OCI-LY3 (cell line): Measurements from ENCODE around the gene TBC1D2B.

Source experiments
- H2AFZ ChIP-seq: fragments of 200-600, 300-600 bp; shearing (Covaris generic); 2 replicates; pipeline ENCODE4 v1.6.0; 2014; ENCODE audit warnings: antibody characterized with exemption, low read depth, low read length
- H3K27ac ChIP-seq: fragments of 200-600, 300-600 bp; sonication (generic); 2 replicates; pipeline ENCODE4 v1.5.1; 2014; ENCODE audit warnings: mild to moderate bottlenecking, low read length, moderate library complexity, mixed read lengths
- H3K27me3 ChIP-seq: fragments of 200-600, 300-600 bp; sonication (generic); 2 replicates; pipeline ENCODE4 v1.6.1; 2014; ENCODE audit warnings: low read depth, low read length, mixed read lengths
- H3K36me3 ChIP-seq: fragments of 200-600, 300-600 bp; sonication (generic); replicated peaks from 2 replicates; pipeline ENCODE3; 2014; ENCODE audit warnings: low read depth, low read length, mixed read lengths
- H3K4me1 ChIP-seq: fragments of 300-600, 200-600 bp; sonication (generic); 2 replicates; pipeline ENCODE4 v1.6.1; 2014; ENCODE audit warnings: low read length, mixed read lengths
- H3K4me2 ChIP-seq: fragments of 200-600, 300-600 bp; sonication (generic); 2 replicates; pipeline ENCODE4 v1.6.1; 2014; ENCODE audit warnings: low read length, mixed read lengths
- H3K4me3 ChIP-seq: fragments of 300-600, 200-600 bp; sonication (generic); 2 replicates; pipeline ENCODE4 v1.5.1; 2014; ENCODE audit warnings: antibody characterized with exemption, mild to moderate bottlenecking, low read length, moderate library complexity
- H3K79me2 ChIP-seq: fragments of 300-600, 200-600 bp; shearing (Covaris generic); 2 replicates; pipeline ENCODE4 v1.6.1; 2014; ENCODE audit warnings: mild to moderate bottlenecking, low read length, mixed read lengths
- H3K9ac ChIP-seq: fragments of 300-600, 200-600 bp; shearing (Covaris generic); 2 replicates; pipeline ENCODE4 v1.6.0; 2014; ENCODE audit warnings: mild to moderate bottlenecking, low read length, moderate library complexity
- H3K9me3 ChIP-seq: fragments of 200-600, 300-600 bp; shearing (Covaris generic); 2 replicates; pipeline ENCODE4 v1.6.1; 2014; ENCODE audit warnings: low read length, mixed read lengths; ENCODE audit not compliant: insufficient read depth
- H4K20me1 ChIP-seq: fragments of 200-600, 300-600 bp; sonication (generic); 2 replicates; pipeline ENCODE4 v1.6.1; 2016; ENCODE audit warnings: low read length, mixed read lengths; ENCODE audit not compliant: insufficient read depth
- CTCF ChIP-seq: fragments of 200-600, 300-600 bp; sonication (generic); IDR thresholded peaks from 2 replicates; pipeline ENCODE4 v1.5.1; 2014; ENCODE audit warnings: antibody characterized with exemption, low read length, low read depth
- EZH2phosphoT487 ChIP-seq: fragments of 200-600 bp; shearing (Covaris generic); IDR thresholded peaks from 2 replicates; pipeline ENCODE4 v1.6.1; 2018; ENCODE audit warnings: antibody characterized with exemption, mixed run types, low read depth

Gene TBC1D2B

DNA sequence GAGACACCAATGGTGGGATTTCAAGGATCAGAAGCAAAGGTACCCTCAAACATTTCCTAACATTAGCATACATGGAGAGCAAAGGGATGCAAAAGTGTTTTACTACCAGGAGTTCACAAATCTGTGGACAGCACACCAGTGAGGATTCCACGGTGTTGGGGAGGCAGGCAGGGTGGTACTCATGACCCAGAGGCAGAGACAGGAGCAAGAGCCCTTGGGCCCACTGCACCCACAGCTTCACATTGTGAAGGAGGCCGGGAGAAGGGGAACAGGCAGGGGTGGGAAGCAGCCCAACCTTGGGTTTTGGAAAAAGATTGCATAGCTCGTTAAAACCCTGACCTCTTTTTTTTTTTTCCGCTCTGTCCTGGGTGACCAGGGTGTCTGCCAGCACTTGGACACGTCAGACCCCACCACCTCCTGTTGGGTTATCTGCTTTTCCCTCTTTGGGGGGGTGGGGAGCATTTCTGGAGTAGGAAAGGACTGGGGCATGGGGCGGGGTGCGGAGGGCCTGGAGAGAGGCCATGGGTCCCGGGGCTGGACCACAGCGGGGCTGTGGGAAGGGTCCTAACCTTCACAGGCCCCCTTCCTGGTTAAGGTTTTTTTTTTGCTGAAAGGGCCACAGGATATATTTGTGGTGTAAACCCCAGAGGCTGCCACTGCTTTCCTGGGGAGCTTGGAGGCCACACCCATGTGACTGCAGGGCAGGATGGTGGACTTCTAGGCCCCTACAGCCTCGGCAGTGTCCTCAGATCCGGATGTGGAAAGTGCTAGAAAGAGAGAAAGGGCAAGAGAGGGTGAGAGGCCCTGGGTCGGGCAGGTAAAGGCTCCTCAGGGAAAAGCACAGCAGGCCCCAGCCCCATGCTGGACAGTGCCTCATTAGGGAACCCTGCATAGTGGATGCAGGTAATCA is 27.3 kb upstream of the TBC1D2B start:
- Histone ChIP-seq H3K4me3 (no peak overlapping the region), H3K27ac (no peak overlapping the region), H3K27me3 (no peaks in the 10 kb centered on the region), H3K9ac (no peak overlapping the region), H3K79me2 (no peaks in the 10 kb centered on the region), H3K4me1 (no peaks in the 10 kb centered on the region), H4K20me1 (no peaks in the 10 kb centered on the region), H3K36me3 (no peaks in the 10 kb centered on the region), H3K9me3 (no peaks in the 10 kb centered on the region), H2AFZ (no peak overlapping the region), H3K4me2 (no peak overlapping the region)
- TF ChIP-seq CTCF (no peak), EZH2phosphoT487 (no peak)

DNA sequence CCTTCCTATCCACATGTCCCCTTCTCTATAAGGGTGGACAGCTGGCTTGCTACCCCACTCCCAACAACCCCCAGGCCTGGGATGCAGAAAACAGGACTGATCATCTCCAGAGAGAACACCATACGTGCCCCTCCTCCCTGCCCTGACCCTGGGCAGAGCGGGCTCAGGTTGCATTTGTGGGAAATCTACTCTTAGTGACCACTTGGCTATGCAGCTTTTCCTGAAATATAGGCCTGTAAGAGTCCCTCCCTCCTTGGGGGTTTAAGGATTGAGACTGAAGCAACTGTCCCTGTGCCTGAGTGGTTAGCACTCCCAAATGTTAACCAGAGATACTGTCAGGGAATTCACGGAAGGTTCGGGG is 26.6 kb upstream of the TBC1D2B start:
- Histone ChIP-seq H3K36me3 (no peaks in the 10 kb centered on the region), H3K4me2 (no peak overlapping the region), H3K4me3 (no peak overlapping the region), H3K27me3 (no peaks in the 10 kb centered on the region), H3K4me1 (no peaks in the 10 kb centered on the region), H3K79me2 (no peaks in the 10 kb centered on the region), H3K27ac (no peak overlapping the region), H3K9ac (no peak overlapping the region), H2AFZ (no peak overlapping the region), H4K20me1 (no peaks in the 10 kb centered on the region), H3K9me3 (no peaks in the 10 kb centered on the region)
- TF ChIP-seq CTCF (no peak), EZH2phosphoT487 (no peak)

DNA sequence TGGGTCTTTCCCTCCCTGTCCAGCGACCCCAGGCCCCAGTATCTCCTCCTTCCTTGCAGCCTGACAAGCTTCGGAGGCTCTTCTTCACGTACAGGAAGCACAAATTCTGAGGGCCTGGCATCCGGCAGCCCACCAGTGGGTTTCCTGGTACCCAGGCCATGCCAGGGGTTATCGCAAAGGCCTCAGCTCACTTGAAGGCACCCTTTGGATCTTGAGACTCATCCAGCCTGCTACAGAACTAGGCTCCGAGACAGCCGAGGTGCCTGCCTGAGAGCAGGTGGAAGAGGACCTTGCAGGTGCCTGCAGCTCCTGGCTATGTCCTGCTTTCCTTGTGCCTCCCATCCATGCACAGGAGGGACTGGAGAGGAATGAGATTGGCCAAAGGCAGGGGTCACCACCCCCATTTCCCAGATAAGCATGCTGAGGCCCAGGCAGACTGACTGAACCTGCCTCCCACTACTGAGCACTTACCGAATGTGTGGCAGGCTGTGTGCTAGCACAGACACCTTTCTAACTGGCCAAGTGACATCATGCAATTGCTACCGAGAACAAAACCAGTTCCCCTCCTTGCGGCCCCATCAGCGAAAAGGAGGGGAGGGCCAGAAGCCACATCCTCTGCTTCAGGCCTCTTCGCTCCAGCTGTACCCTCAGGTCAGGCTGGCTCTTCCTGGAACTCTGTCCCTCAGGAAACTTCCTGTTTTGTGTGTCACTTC is 26.1 kb upstream of the TBC1D2B start:
- Histone ChIP-seq H4K20me1 (no peaks in the 10 kb centered on the region), H3K27me3 (no peaks in the 10 kb centered on the region), H3K9me3 (no peaks in the 10 kb centered on the region), H3K4me3 (no peak overlapping the region), H3K4me2 (no peak overlapping the region), H3K36me3 (no peaks in the 10 kb centered on the region), H3K9ac (no peak overlapping the region), H3K79me2 (no peaks in the 10 kb centered on the region), H3K4me1 (no peaks in the 10 kb centered on the region), H2AFZ (no peak overlapping the region), H3K27ac (no peak overlapping the region)
- TF ChIP-seq CTCF = no peak
- TF ChIP-seq EZH2phosphoT487 = no peak

DNA sequence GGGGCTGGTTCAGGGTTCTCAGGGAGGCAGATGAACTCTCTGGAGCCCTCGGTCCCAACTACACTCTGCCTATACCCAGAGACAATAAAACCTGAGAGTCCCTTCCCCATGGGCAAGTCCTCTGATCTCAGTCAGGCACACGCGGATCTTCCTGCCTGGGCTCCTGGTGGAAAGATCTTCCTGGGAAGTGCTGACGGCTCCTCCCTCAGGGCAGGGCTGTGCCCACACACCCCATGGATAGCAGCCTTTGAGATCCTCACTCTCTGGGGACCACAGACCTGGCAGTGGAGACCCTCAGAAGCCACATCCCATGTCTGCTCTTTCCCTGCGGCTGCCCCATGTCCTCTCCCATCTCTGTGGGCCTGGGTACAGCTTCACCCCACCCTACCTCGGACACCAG is 25.2 kb upstream of the TBC1D2B start:
- Histone ChIP-seq H3K4me3 (no peak overlapping the region), H3K27ac (no peak overlapping the region), H3K4me2 (no peak overlapping the region), H3K9me3 (no peaks in the 10 kb centered on the region), H3K79me2 (no peaks in the 10 kb centered on the region), H4K20me1 (no peaks in the 10 kb centered on the region), H2AFZ (no peak overlapping the region), H3K4me1 (no peaks in the 10 kb centered on the region), H3K36me3 (no peaks in the 10 kb centered on the region), H3K9ac (no peak overlapping the region), H3K27me3 (no peaks in the 10 kb centered on the region)
- TF ChIP-seq EZH2phosphoT487 = no peak
- no peak for TF ChIP-seq CTCF
